GM18517 (cell line): ENCODE data around the gene PCSK5.
"Not testable (repeated sequence)": the region's sequence is repeated elsewhere in the genome, so short reads cannot be mapped to it uniquely, and the experiment has no call there.

Experiments used
- ATAC-seq: cut with Tn5 transposase; IDR thresholded peaks from one replicate; pipeline ENCODE4 v1.9.1; 2021; ENCODE audit warnings: mild to moderate bottlenecking, moderate library complexity; ENCODE audit not compliant: unreplicated experiment

PCSK5 gene

DNA sequence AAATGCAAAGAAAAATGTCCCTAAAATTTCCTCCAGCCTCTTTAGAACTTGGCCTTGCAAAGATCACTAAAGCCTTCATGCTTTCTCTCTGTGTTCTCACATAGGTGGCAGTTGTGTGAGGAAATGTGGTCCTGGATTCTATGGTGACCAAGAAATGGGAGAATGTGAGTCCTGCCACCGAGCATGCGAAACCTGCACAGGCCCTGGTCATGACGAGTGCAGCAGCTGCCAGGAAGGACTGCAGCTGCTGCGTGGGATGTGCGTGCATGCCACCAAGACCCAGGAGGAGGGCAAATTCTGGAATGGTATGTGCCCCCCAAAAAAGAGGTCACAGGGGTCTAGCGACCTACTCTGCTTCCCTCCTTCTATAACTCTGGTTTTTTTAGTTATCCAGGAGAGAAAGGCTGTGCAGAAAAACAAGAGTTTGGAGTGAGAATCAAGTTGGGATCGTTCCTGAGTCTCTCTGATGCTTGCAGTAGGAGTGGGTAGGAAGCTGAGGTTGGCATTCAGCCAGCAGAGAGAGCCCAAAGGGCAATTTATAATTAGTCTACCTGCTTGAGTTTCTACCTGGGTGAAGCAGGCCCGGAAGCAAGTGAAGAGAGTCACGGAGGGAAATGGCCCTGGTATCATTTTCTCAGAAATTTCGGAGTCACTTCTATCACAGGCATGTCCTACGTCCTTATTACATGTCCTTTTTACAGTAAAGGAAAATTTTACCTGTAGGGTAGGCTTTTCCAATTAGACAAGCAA is 406.3 kb downstream of the PCSK5 start:
- ATAC-seq: no peak

DNA sequence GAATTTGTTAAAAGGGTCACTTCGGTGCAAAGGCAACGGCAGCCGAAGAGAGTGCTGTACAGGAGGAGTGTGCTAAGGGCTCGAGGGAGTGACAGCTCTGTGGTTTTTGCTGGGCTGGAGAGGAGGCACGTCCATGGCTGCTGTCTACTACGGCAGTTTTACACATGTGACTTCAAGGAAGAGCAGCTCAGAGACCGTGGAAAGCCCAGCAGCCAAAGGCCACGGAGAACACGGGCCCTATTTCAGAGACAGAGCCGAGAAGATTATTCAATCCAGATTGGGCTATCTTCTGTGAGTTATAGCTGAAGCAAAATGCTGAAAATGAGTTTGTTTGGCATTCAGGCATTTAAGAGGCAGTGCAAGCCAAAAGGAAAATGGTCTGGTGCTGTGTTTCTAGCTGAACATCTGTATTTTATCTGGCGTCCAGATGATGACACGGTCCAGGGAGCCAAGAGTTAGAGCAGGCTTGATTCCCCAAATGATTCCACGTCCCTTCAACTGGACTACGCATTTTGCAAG is 407.3 kb downstream of the PCSK5 start:
- ATAC-seq: no peak

DNA sequence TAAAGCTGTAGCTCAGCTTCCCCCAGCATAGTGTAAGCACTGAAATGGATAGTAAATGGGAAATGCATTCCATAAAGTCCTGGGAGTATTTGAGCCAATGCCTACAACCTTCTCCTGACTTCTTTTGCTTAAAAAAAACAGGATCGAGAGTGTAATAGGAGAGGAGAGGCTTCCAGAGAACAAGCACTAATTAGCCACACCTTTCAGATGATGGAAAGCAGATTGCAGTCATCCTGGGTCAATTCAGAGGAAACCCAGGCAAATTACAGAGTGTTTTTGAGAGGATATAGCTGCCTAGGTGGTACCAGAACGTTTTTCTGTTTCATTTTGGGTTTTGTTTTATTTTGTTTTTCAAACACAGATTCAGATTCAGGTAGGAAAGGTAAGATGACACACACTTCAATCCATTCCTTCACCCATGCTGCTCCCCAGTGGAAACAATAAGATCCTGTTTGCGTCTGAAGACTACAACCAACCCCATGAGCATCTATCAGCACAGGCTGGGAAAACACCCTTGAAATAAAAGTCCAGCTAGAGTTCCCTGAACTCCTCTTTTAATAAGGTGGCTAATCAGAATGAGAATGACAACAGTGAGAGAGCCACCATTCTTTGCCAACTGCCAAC is 408.2 kb downstream of the PCSK5 start:
- no peak for ATAC-seq

DNA sequence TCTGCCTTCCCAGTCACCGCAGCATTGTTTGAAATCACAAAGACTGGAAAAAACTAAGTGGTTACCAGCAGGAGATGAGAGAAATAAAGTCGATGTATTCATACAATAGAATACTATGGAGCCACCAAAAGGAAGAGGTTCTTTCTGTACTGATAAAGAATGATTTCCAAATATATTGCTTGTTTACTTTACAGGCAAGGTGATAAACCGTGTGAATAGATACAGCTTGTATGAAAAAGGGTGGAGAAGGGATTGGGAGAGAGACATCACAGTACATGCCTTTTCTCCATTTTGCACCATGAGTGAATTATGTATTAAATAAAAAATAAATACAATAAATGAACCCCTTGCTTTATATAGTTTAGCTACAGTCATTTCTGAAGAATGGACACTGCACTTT is 412.1 kb downstream of the PCSK5 start:
- ATAC-seq: no peak

DNA sequence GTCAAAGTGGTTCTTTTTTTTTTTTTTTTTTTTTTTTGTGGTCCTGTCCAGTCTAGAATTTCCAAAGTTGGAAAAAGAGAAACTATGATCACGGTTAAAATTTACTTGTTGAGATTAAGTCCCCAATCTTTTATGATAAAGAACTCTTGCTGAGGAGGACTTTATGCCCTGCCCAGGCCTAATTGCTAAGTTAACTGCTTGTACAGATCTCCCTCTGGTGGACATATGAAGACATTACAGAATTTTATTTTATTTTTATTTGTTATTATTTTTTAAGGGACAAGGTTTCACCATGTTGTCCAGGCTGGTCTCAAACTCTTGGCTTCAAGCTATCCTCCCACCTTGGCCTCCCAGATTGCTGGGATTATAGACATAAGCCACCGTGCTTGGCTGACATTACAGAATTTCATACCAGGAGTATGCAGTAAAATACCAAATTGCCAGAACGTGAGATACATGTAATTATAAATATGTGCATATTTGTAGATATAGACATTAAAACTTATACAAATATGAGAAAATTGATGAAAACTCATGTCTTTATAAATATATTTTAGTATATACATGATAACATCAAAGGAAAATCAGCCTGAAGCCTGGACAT is 412.6 kb downstream of the PCSK5 start:
- no peak for ATAC-seq

DNA sequence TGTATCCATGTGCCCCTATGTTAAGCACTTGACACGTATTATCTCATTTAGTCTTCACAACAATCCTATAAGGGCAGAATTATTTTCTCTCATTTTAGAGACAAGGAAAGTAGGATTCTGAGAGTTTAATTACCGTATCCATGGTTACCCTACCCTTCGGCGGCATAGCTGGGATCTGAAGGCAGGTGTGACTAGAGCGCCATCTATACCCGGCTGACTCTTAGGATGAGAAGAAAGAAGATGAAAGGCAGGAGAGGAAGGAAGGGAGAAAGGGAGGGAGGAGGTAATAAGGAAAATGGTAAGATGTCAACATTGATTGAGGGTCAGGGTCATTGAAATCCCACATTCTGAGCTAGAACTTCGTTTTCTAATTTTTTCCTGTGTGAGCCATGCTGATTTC is 416.6 kb downstream of the PCSK5 start:
- not testable (repeated sequence) for ATAC-seq

DNA sequence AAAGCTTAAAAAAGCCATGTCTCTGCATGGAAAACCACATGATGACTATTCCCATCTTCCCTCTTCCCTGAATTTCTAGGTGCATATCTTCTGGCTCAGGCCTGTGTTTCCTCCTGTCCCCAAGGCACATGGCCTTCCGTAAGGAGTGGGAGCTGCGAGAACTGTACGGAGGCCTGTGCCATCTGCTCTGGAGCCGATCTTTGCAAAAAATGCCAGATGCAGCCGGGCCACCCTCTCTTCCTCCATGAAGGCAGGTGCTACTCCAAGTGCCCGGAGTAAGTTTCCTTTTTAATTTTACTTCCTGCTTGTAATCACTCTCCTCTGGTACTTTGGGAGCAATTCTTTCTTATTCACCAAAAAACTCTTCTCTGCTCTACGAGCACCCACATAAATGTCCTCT is 420.1 kb downstream of the PCSK5 start:
- ATAC-seq: no peak

DNA sequence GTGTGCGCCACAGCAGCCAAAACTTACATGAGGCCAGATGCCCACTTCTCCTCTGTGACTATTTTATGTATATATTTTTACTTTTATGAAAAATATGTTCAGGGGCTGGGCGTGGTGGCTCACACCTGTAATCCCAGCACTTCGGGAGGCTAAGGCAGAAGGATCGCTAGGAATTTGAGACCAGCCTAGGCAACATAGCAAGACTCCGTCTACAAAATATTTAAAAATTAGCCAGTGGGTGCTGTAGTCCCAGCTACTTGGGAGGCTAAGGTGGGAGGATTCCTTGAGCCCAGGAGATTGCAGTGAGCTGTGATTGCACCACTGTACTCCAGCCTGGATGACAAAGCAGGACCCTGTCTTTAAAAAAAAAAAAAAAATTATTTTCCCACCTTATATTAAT is 420.5 kb downstream of the PCSK5 start:
- no peak for ATAC-seq

DNA sequence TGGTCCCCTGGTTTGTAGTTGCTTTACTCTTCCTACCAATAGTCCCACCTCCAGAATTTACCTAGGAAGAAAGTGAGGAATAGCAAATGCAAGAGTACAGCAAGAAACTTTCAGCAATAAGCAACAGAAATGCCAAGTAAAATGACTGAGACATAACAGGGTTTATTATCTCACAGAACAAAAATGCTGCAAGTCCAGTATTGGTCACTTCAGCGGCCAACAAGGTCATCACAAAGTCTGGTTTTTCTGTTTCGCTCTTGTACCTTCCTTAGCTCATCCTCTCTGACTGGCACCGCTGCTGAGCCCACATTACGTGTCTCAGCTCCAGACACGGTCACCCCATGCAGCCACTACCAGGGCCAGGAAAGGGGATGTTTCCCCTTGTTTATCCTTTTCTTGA is 421.1 kb downstream of the PCSK5 start:
- ATAC-seq: no peak

DNA sequence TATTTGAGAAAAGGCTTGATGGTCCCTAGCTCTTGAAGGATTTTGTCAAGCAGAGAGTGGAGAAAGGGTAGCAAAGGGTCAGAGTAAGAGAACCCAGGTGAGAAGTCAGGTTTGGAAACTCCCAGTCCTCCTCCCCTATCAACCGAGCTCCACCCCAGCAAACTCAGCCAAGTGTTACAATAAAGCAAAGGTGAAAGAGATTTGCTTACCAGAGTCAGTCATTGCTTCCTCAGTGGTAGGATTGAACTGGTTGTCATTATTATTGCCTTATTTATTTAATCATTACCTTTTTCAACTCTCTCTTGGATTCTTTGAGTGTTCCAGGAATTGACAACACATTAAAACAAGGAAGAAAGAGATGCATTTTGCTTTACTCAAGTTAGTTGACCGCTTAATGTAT is 423.3 kb downstream of the PCSK5 start:
- no peak for ATAC-seq

DNA sequence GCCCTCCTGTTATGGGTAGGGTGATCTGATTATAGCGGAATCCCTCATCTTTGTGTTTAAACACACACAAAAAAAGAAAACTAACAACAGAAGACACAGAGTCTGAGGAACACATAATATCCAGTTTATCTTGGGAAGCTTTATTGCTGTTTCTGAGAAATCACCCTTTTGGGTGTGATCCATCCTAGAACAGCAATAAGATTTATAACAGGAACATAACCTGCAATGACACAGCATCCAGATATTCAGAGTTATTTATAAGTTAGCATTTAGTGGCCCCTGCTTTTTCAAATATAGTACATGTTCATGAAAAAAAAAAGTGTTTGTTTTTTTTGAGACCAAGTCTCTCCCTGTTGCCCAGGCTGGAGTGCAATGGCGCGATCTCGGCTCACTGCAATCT is 423.8 kb downstream of the PCSK5 start:
- no peak for ATAC-seq

DNA sequence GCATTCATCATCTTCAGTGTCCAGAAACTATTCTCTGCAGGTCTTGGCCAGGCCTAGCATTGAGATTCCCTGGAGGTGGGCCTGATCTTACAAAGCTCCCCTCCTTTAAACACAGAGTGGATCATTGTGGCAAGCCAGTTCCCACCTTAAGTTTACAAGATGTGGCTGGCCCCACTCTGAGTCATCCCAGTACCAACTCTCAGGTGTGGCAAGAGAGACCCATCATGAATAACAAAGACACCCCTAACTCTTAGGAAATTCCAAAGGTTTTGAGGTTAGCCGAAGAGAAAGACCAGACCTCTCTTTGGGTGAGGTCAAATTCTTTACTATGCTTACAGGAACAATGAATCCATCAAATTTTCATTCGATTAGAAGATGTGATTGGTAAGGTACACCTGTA is 425.6 kb downstream of the PCSK5 start:
- no peak for ATAC-seq

DNA sequence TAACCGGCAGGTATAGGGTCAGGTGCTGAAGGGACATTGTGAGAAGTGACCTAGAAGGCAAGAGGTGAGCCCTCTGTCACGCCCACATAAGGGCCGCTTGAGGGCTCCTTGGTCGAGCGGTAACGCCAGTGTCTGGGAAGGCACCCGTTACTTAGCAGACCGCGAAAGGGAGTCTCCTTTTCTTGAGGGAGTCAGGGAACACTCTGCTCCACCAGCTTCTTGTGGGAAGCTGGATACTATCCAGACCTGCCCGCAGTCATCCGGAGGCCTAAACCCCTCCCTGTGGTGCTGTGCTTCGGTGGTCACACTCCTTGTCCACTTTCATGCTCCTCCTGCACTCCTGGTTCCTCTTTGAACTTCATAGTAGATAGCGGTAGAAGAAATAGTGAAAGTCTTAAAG is 429.0 kb downstream of the PCSK5 start:
- not testable (repeated sequence) for ATAC-seq

DNA sequence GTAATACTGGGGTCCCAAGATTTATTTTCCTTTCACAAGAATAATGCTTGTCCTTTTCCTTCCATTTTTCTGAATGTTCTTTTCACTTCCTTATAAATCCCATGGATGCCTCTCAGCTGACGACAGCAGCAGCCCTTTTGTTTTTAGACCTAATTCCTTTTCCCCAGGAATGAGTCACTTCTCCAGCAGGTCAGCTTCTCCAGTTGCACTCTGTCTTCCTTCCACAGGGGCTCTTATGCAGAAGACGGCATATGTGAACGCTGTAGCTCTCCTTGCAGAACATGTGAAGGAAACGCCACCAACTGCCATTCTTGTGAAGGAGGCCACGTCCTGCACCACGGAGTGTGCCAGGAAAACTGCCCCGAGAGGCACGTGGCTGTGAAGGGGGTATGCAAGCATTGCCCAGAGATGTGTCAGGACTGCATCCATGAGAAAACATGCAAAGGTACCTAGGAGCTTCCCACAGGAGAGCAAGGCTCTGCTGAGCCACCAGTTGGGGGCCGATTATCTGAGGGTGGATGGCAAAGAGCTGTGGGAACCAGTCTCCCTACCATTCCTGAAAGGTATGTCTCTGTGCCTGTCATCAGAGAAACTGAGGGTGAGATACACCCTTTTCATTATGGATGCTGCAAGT is 430.8 kb downstream of the PCSK5 start:
- ATAC-seq: no peak

DNA sequence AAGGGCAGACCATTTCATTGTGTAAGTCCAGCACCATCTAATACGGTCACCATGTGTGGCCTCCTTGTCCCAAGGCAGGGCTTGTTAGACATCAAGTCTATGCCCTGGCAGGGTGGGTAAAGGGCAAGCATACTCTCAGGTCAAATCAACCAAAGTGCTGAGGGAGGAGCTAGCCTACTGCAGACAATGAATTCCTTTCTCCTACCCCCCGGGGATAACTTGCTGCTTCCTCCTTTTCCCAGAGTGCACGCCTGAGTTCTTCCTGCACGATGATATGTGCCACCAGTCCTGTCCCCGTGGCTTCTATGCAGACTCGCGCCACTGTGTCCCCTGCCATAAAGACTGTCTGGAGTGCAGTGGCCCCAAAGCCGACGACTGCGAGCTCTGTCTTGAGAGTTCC is 432.3 kb downstream of the PCSK5 start:
- ATAC-seq: no peak

DNA sequence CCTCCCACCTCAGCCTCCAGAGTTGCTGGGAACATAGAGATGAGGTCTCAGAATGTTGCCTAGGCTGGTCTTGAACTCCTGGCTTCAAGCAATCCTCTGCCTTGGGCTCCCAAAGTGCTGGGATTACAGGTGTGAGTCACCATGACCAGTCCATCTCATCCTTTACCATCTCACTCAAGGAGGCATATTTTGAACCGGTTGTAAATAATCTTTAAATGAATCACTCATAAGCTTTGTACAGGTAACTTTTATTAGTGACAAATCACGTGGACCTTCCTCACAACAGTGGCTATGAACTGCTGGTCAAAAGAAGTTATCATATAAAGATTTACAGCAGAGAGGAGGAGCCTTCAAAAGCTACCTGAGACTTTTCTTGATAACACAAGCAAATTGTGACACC is 433.0 kb downstream of the PCSK5 start:
- no peak for ATAC-seq

DNA sequence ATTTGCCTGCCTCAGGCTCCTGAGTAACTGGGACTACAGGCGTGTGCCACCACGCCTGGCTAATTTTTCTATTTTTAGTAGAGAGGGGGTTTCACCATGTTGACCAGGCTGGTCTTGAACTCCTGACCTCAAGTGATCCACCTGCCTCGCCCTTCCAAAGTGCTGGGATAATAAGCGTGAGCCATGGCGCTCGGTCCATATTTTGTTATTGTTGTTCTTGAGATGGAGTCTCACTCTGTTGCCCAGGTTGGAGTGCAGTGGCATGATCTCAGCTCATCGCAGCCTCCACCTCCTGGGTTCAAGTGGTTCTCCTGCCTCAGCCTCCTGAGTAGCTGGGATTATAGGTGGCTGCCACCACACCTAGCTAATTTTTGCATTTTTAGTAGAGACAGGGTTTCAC is 433.6 kb downstream of the PCSK5 start:
- not testable (repeated sequence) for ATAC-seq

DNA sequence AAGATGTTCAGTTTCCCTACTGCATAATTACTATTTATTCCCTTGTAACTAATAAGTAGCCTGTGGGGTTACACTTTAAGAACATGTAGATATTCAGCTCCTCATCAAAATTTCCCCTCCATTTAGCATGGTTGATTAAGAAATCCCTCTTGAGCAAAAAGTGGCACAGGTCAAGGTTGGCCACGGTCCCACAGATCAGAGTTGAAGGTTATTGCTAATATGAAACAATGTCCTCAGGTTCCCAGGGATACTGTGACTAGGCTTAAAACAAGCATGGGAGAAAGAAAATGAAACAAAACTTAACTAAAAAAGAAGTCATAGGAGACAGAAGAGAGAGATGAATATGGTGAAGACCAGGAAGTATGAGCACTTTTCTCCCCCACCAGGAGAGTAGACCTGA is 439.6 kb downstream of the PCSK5 start:
- no peak for ATAC-seq

DNA sequence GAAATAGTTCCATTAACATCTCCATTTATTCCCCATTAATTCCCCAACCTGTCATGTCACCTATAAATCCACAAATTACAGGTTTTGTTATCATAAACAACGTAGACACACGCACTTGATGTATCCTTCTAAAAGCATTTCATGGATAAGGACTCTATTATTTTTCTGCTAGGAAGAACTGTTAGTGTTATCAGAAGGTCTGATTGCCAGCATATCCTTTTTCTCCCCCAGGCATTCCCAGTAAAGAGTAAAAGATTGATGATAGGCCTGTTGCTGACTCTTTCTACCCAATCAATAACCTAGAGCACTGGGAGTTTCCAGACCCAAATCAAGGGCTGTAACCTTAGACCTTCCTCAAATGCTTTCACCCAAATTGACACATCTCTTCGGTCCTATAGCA is 442.9 kb downstream of the PCSK5 start:
- no peak for ATAC-seq

DNA sequence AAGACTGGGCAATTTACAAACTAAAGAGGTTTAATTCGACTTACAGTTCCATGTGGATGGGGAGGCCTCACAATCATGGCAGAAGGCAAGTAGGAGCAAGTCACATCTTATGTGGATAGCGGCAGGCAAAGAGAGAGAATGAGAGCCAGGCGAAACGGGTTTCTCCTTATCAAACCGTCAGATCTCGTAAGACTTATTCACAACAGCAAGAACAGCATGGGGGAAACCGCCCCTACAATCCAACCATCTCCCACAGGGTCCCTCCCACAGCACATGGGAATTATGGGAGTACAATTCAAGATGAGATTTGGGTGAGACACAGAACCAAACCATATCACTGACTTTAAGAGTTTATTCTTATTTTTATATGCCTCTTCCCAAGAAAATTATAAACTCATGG is 443.5 kb downstream of the PCSK5 start:
- ATAC-seq: no peak

DNA sequence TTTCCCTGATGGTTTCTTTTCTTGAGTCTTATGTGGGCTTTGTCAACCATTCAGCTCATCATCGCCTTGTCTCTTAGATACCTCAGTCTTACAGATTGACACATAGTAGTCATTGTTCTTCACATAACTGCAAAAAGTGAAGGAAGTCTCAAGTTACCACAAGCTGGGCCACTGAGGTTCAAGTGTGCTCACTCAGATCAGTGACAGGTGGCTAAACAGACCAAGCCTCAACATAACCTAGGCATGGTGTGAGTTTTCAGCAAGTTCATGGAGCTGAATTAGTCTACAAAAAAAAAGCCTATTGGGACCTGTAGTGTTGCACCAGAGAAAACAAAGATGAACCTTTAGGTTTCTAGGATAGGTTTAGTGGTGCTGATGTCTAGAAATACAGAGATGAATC is 445.6 kb downstream of the PCSK5 start:
- ATAC-seq: no peak

DNA sequence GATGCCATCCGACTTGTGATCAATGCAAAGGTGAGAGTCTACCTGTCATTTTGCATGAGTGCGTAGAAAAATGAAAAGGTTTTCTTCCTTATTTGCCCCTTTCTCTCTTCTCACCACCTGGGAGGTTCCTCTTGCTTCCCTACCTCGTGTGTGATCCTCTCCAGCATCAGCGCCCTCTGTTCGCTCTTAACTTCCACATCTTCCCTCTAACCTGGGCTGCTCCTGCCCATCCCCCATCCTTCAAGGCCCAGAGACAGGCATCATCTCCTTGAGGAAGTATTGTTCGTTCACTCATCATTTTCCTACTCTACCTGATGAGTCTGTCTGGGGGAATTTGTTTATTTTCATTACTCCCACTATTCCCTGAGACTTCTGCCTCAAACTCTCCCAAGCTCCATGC is 447.9 kb downstream of the PCSK5 start:
- ATAC-seq: no peak
